Measurements from ENCODE around the gene GLIPR2. TPM values are rescaled to one million over a fixed set of nuclear protein-coding genes. Genes with fewer than 3 reads are reported as not detected.

GLIPR2 gene
- total and polyA plus RNA-seq, 2 experiments from 2014 or later = 5.1 to 5.7 TPM

GRCh38 chr9:36113999-36114398 is 22.5 kb upstream of the GLIPR2 start:
- no peak for DNase-seq (ENCODE audit: low spot score)
- Mint-ChIP-seq H3K9me3 (no peaks in the 10 kb centered on the region), H3K27ac (no peak overlapping the region), H3K4me1 (peaks cover 3% of the 10 kb centered on the region; the same call in 2 of the 3 replicates), H3K27me3 (ENCODE audit: insufficient read depth, low read depth, poor library complexity) (peaks cover 2% of the 10 kb centered on the region), H3K36me3 (ENCODE audit: low read depth) (no peaks in the 10 kb centered on the region), H3K4me3 (no peak overlapping the region)
- Histone ChIP-seq H3K36me3 (ENCODE audit: insufficient read depth) (no peaks in the 10 kb centered on the region), H4K20me1 (replicated peaks; ENCODE audit: insufficient read depth) (no peaks in the 10 kb centered on the region), H3F3A (replicated peaks; ENCODE audit: low read depth) (no peaks in the 10 kb centered on the region), H3K9me2 (ENCODE audit: insufficient read depth) (no peaks in the 10 kb centered on the region), H3K27ac (ENCODE audit: low read depth) (no peak overlapping the region), H3K79me2 (replicated peaks; ENCODE audit: insufficient read depth) (no peaks in the 10 kb centered on the region), H3K4me3 (no peak overlapping the region), H3K4me2 (no peak overlapping the region), H3K4me1 (ENCODE audit: insufficient read depth) (no peaks in the 10 kb centered on the region), H2AFZ (no peak overlapping the region), H3K27me3 (ENCODE audit: insufficient read depth) (no peaks in the 10 kb centered on the region)
- ATAC-seq = no peak
- TF ChIP-seq REST (IDR thresholded peaks at IDR 0.05; ENCODE audit: unreplicated experiment) = no peak
- TF ChIP-seq EZH2 (IDR thresholded peaks at IDR 0.05; ENCODE audit: low read depth, unreplicated experiment) = no peak
- TF ChIP-seq ZNF331 (CRISPR knock-in tag; IDR thresholded peaks at IDR 0.05; ENCODE audit: low read depth) = no peak
- no peak for TF ChIP-seq POLR2AphosphoS5 (IDR thresholded peaks at IDR 0.05; ENCODE audit: low read depth)
- TF ChIP-seq ZNF462 (CRISPR knock-in tag; IDR thresholded peaks at IDR 0.05) = no peak
- no peak for TF ChIP-seq ETS1 (IDR thresholded peaks at IDR 0.05)
- TF ChIP-seq STAT1 (IDR thresholded peaks at IDR 0.05; ENCODE audit: unreplicated experiment) = no peak
- no peak for TF ChIP-seq CTCF (conservative IDR thresholded peaks at IDR 0.05; ENCODE audit: low read depth in 2 of 2)
- no peak for TF ChIP-seq JUNB (IDR thresholded peaks at IDR 0.05; ENCODE audit: unreplicated experiment)
- no peak for TF ChIP-seq ZNF114 (CRISPR knock-in tag; IDR thresholded peaks at IDR 0.05)
- no peak for TF ChIP-seq EZH2phosphoT487 (IDR thresholded peaks at IDR 0.05; ENCODE audit: unreplicated experiment)
- TF ChIP-seq NANOG (IDR thresholded peaks at IDR 0.05; ENCODE audit: borderline replicate concordance) = no peak
- no peak for TF ChIP-seq CREB1 (CRISPR knock-in tag; IDR thresholded peaks at IDR 0.05; ENCODE audit: low read depth)

Data from GM23338 (cell line).